HEK293 (cell line): ENCODE data around the gene MAP1LC3A.

Source experiments
- CTCF ChIP-seq: fragments of 450-650 bp; formaldehyde crosslinking; IDR thresholded peaks from 2 replicates; pipeline ENCODE4 v1.5.1; 2016; ENCODE audit warnings: missing biosample characterization, missing genetic modification characterization
- GLIS1 ChIP-seq: fragments of 450-650 bp; formaldehyde crosslinking; IDR thresholded peaks from 2 replicates; pipeline ENCODE4 v1.5.1; 2016; ENCODE audit warnings: missing biosample characterization, missing genetic modification characterization
- IKZF3 ChIP-seq: fragments of 450-650 bp; IDR thresholded peaks from 2 replicates; pipeline ENCODE4 v1.5.0; 2018; ENCODE audit warnings: missing biosample characterization, mild to moderate bottlenecking, missing genetic modification characterization, moderate library complexity
- PATZ1 ChIP-seq: fragments of 450-650 bp; formaldehyde crosslinking; IDR thresholded peaks from 2 replicates; pipeline ENCODE4 v1.5.1; 2016; ENCODE audit warnings: missing biosample characterization, missing genetic modification characterization
- SP2 ChIP-seq: fragments of 450-650 bp; formaldehyde crosslinking; IDR thresholded peaks from 2 replicates; pipeline ENCODE4 v1.5.1; 2016; ENCODE audit warnings: missing biosample characterization, missing genetic modification characterization
- ZNF10 ChIP-seq: fragments of 450-650 bp; formaldehyde crosslinking; IDR thresholded peaks from 2 replicates; pipeline ENCODE4 v1.5.1; 2017; ENCODE audit warnings: missing biosample characterization, missing genetic modification characterization
- ZNF121 ChIP-seq: fragments of 450-650 bp; formaldehyde crosslinking; IDR thresholded peaks from 2 replicates; pipeline ENCODE4 v1.5.1; 2016; ENCODE audit warnings: missing biosample characterization, missing genetic modification characterization
- ZNF155 ChIP-seq: fragments of 450-650 bp; formaldehyde crosslinking; IDR thresholded peaks from 2 replicates; pipeline ENCODE4 v1.5.1; 2016; ENCODE audit warnings: missing biosample characterization, missing genetic modification characterization
- ZNF24 ChIP-seq: fragments of 450-650 bp; formaldehyde crosslinking; IDR thresholded peaks from 2 replicates; pipeline ENCODE4 v1.5.1; 2016; ENCODE audit warnings: missing biosample characterization, missing genetic modification characterization
- ZNF302 ChIP-seq: fragments of 450-650 bp; formaldehyde crosslinking; IDR thresholded peaks from 2 replicates; pipeline ENCODE4 v1.5.1; 2016; ENCODE audit warnings: missing biosample characterization, missing genetic modification characterization, low read depth
- ZNF391 ChIP-seq: fragments of 450-650 bp; formaldehyde crosslinking; IDR thresholded peaks from 2 replicates; pipeline ENCODE4 v1.5.1; 2016; ENCODE audit warnings: low read depth, missing biosample characterization, missing genetic modification characterization, borderline replicate concordance
- ZNF549 ChIP-seq: fragments of 450-650 bp; IDR thresholded peaks from 2 replicates; pipeline ENCODE4 v1.5.1; 2018; ENCODE audit warnings: missing biosample characterization, missing genetic modification characterization, mild to moderate bottlenecking, inconsistent platforms, moderate library complexity
- ZNF830 ChIP-seq: fragments of 450-650 bp; IDR thresholded peaks from 2 replicates; pipeline ENCODE4 v1.5.0; 2018; ENCODE audit warnings: missing biosample characterization, missing genetic modification characterization, low read depth, mild to moderate bottlenecking, moderate library complexity

GRCh38 chr20:34512955-34513419 lies 45.5 kb upstream of the MAP1LC3A start:
- TF ChIP-seq CTCF (tag by site-specific recombination) (no peak), ZNF155 (tag by site-specific recombination) (no peak), ZNF391 (tag by site-specific recombination) (no peak), PATZ1 (tag by site-specific recombination) (no peak), ZNF549 (tag by site-specific recombination) (no peak), SP2 (no peak), ZNF830 (tag by site-specific recombination) (no peak), IKZF3 (tag by site-specific recombination) (no peak), ZNF121 (no peak), ZNF302 (tag by site-specific recombination) (no peak), GLIS1 (tag by site-specific recombination) (no peak), ZNF10 (tag by site-specific recombination) (no peak), ZNF24 (tag by site-specific recombination) (no peak)
